D721Med (cell line): ENCODE results near the gene MYH14.

Experiments
- DNase-seq: peaks from one replicate; pipeline ENCODE4 v3.0.0; 2011; ENCODE audit warnings: low spot score; ENCODE audit not compliant: insufficient read length
- FAIRE-seq: peaks from 2 replicates; lab custom pipeline; 2011; peaks lifted over from hg19 to GRCh38; lab: Jason Lieb, UNC
- CTCF ChIP-seq: IDR thresholded peaks from 2 replicates; pipeline ENCODE4 v1.5.1; 2012; ENCODE audit warnings: mild to moderate bottlenecking, control low read depth; ENCODE audit not compliant: insufficient read depth; ENCODE audit errors: missing control alignments

MYH14 gene

GRCh38 chr19:50178859-50179537, 24.4 kb upstream of the MYH14 start:
- TF ChIP-seq CTCF, result no peak
- DNase-seq, result no peak
- no peak for FAIRE-seq

GRCh38 chr19:50181121-50181520, 22.3 kb upstream of the MYH14 start:
- no peak for TF ChIP-seq CTCF
- DNase-seq, result no peak
- FAIRE-seq, result no peak

GRCh38 chr19:50184196-50184595, 19.2 kb upstream of the MYH14 start:
- TF ChIP-seq CTCF, result no peak
- FAIRE-seq, result no peak
- DNase-seq, result no peak

- FAIRE-seq, result no peak
- no peak for DNase-seq
- TF ChIP-seq CTCF, result no peak
These were observed 15.5 kb upstream of the MYH14 start for GRCh38 chr19:50187937-50188336.

- TF ChIP-seq CTCF, result no peak
- FAIRE-seq (no peak), DNase-seq (no peak)
These were observed 14.1 kb upstream of the MYH14 start for GRCh38 chr19:50189331-50189730.

- no peak for TF ChIP-seq CTCF
- DNase-seq (no peak), FAIRE-seq (no peak)
These were observed 13.0 kb upstream of the MYH14 start for GRCh38 chr19:50190439-50190891.

GRCh38 chr19:50191216-50191615, 12.2 kb upstream of the MYH14 start:
- no peak for DNase-seq
- no peak for FAIRE-seq
- no peak for TF ChIP-seq CTCF
